ENCODE data around the gene ZNF415.
"Not testable (repeated sequence)": the region's sequence is repeated elsewhere in the genome, so short reads cannot be mapped to it uniquely, and the experiment has no call there.

ZNF415 gene

DNA sequence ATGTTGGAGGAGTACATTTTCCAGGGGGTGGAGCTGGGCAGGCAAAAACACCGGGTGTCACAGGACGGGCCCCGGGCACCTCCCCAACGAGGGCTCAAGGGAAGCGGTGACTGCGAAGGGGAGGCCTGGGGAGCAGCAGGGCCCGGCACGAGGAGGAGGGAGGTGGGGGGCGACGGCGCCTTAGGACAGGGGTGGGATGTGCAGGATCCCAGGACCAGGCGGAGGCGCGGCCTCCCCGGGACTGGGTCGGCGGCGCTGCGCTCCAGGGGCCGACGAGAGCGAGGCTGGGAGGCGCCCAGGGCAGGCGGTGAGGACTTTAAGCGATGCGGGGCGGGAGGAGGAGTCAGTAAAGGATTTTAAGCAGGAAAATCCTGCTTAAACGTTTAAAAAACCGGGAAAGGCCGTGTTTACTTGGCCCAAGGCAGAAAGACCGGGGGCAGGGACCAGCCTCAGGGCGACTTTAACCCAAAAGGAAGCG lies 29.9 kb downstream of the ZNF415 start:
- DNase-seq (ENCODE audit: low read depth): no peak

- DNase-seq (ENCODE audit: low read depth): no peak
Observed at GRCh38 chr19:53102206-53102755, 30.4 kb downstream of the ZNF415 start.

GRCh38 chr19:53101518-53101917 lies 31.2 kb downstream of the ZNF415 start:
- no peak for DNase-seq (ENCODE audit: low read depth)

- DNase-seq (ENCODE audit: low read depth): not testable (repeated sequence)
Observed at GRCh38 chr19:53098570-53098969, 34.1 kb downstream of the ZNF415 start.

- DNase-seq (ENCODE audit: low read depth): not testable (repeated sequence)
Observed at GRCh38 chr19:53096982-53097690, 35.6 kb downstream of the ZNF415 start.

- not testable (repeated sequence) for DNase-seq (ENCODE audit: low read depth)
Observed at GRCh38 chr19:53096579-53096978, 36.1 kb downstream of the ZNF415 start.

GRCh38 chr19:53094754-53095575 lies 37.7 kb downstream of the ZNF415 start:
- DNase-seq (ENCODE audit: low read depth): no peak

DNA sequence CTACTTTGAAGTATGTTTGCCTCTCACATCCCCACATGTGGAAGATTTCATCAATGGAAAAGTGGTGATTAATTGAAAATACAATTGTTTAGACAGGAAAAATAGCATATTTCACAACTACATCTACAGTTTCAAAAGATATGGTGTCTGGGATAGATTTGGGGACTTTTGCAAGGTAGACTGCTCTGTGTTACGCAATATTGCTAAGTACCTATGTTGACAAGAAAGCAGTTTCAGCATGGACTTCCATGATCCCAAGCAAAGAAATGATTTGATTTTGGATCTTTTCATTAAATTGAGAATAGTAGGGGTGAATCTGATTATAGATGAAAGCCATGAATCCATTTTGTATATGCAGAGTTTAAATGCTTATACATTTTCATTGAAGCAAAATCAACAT lies 40.0 kb downstream of the ZNF415 start:
- no peak for DNase-seq (ENCODE audit: low read depth)

DNA sequence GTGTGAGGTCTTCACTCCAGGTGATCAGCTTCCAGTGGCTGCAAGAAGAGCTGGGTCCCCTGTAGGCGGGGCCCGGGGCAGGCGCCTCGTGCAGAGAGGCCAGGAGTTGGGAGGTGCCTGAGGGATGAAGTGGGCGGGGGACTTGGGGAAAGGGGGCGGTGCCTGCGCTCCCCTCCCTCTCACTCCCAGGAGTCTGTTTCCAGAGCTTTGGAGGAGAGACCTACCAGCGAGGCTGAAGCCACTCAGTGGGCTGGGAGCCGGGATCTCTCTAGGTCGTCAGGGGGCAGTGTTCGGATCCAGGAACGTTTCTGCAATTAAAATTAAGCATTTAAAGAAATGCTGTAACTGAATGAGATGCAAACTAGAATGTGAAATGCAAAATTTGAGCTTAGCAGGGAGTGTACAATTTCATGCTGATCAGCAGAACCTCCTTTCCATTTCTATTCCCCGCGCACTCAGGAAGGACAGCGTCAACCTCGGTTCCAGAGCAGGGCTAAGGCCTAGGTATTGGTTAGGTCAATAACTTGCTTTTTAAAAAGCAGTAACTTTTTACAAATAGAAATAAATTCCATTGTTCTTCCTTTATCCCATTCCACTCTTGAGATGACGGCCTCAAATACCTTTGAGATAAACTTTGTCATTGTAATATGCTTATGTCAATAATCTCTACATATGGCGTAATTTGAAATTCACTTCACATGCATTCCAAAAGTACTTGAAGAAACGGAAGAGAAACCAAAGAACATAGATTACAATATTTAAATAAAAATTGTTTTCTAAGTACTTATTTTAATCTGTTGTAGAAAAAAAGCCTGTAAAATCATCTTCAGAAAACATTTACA lies 41.1 kb downstream of the ZNF415 start:
- DNase-seq (ENCODE audit: low read depth): no peak

DNA sequence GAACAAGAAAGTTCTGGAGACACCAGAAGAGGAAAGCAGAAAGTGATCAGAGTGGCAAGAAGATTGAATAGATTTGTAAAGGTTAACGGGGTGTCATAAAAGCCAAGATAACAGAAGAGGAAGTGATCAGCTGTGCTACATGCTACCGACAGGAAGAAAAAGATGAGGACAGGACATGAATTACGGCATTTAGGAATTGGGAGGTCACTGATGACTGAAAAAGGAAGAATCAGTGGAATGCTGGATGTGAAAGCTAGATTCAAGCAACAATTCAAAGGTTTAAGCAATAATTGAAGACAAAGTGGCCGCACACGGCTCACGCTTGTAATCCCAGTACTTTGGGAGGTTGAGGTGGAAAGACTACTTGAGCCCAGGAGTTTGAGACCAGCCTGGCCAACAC lies 44.6 kb downstream of the ZNF415 start:
- no peak for DNase-seq (ENCODE audit: low read depth)

GRCh38 chr19:53086949-53087348 lies 45.8 kb downstream of the ZNF415 start:
- DNase-seq (ENCODE audit: low read depth): peak; percentile 35

DNA sequence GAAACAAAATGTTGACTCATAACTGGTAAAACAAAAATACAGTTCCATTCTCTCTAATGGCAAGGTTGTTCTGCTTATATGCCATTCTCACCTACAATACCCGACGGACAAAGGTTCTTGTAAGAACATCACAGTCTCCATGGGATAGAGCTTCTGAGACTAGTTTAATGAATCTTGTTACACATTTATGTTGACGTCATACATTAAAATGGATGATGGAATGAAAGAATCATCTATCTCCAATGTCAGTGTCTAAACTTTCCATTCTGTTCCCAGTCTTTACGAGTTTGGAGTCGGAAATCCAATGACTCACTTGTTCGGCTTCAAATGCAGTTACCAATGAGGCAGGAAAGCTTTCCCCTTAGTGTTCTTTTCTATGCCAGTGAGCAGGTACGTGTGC lies 47.2 kb downstream of the ZNF415 start:
- no peak for DNase-seq (ENCODE audit: low read depth)

GRCh38 chr19:53082929-53083328 lies 49.8 kb downstream of the ZNF415 start:
- no peak for DNase-seq (ENCODE audit: low read depth)

GRCh38 chr19:53079313-53079924 lies 53.3 kb downstream of the ZNF415 start:
- no peak for DNase-seq (ENCODE audit: low read depth)

- DNase-seq (ENCODE audit: low read depth): no peak
Observed at GRCh38 chr19:53078668-53079067, 54.0 kb downstream of the ZNF415 start.

DNA sequence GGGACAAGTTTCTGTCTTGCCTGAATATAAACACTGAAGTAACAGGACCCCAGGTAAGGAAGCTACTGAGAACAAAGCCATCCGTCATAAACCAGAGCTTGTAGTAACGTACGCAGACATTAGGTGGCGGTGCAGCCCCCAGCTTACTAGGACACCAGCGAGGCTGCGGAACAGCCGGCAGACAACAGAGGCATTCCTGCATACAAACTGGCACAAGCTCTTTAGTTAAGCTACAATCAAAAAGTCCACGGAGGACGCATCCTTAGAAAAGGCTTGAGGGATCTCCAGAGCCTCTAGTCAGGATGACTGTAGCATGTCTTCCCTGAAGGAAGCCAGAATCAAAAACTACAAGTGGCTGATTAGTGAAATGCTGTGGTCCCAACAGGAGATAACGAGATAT lies 55.7 kb downstream of the ZNF415 start:
- no peak for DNase-seq (ENCODE audit: low read depth)

DNA sequence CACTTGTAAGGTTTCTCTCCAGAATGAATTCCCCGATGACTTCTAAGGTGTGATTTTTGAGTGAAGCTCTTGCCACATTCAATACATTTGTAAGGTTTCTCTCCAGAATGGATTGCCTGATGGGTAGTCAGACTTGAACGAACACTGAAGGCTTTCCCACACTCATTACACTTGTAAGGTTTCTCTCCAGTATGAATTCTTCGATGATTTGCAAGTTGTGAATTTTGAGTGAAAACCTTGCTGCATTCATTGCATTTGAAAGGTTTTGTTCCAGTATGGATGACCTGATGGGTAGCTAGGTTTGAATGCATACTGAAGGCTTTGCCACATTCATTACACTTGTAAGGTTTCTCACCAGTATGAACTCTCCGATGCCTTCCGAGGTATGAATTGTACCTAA lies 63.9 kb downstream of the ZNF415 start:
- no peak for DNase-seq (ENCODE audit: low read depth)

DNA sequence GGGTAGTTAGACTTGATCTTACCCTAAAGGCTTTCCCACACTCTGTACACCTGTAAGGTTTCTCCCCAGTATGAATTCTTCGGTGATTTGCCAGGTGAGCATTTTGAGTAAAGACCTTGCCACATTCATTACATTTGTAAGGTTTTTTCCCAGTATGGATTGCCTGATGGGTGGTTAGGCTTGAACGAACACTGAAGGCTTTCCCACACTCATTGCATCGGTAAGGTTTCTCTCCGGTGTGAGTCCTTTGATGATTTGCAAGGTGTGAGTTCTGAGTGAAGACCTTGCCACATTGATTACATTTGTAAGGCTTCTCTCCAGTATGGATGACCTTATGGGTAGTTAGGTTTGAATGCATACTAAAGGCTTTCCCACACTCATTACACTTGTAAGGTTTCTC lies 64.5 kb downstream of the ZNF415 start:
- DNase-seq (ENCODE audit: low read depth): no peak

DNA sequence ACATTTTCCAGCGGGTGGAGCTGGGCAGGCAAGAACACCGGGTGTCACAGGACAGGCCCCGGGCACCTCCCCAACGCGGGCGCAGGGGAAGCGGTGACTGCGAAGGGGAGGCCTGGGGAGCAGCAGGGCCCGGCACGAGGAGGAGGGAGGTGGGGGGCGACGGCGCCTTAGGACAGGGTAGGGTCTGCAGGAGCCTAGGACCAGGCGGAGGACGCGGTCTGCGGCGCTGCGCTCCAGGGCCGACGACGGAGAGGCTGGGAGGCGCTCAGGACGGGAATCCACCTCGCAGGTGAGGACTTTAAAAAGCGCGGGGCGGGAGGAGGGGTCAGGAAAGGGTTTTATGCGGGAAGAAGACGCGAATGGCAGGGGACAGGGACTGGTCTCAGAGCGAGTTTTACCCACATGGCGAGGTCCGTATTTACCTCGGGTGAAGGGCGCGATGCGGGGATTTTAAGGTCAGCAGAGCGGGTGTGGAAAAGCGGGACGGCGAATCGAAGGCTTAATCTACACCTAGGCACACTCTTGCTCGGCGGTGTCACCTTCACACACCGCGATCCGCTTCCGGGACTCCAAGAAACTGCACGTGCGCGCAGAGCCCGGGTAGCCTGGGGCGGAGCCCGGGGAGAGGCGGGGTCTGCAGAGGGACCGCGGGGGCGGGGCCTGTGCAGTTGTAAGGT lies 74.7 kb downstream of the ZNF415 start:
- no peak for DNase-seq (ENCODE audit: low read depth)

Data from non-pigmented ciliary epithelial cell (primary cell).